ENCODE data around the gene HOXD3. TPM values are rescaled to one million over a fixed set of nuclear protein-coding genes. Genes with fewer than 3 reads are reported as not detected.
A peak's percentile ranks its signal among the peaks of the same experiment; 100 is the strongest.

HOXD3 gene
- total RNA-seq, 2 donors from 2014 or later = 1.2 to 3.9 TPM

DNA sequence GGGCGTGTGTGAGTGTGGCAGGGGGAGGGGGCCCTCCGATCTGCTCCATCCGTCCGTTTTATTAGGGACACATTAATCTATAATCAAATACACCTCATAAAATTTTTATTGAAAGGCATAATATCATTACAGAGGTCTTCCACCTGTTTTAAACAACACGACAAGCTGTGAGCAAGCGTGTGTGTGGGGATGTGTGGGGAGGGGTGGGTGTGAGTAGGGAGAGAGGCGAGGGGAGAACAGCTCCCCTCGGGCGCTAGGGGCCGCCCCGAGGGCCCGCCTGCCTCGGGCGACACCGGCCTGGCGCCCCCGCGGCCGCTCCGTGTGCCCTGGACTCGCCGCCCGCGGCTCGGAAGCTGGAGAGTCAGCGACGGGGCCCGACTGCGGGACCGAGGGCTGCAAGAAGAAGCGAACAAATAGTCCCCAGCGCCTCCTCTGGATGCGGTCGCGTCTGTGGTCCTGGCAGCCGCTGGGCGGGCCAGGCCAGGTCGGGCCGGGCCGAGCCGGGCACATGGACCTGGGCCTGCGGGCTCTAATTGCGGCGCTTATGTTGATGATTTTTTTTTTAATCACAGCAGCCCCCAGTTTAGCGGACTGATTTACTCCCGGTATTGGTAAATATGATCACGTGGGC lies 34.9 kb upstream of the HOXD3 start:
- peak overlapping the region in 1 of 2 donors; percentile 10 for H3K27ac ChIP-seq

GRCh38 chr2:176122683-176123410 lies 34.3 kb upstream of the HOXD3 start, which contains the start of gene HOXD9:
HOXD9 (plus strand) TSS chr2:176122719; CDS start chr2:176122769, 50 bp downstream.
- H3K4me1 ChIP-seq (ENCODE audit: control insufficient read depth in 1 of 2, low read depth in 2 of 2) = peaks cover 7 to 29% of the 10 kb centered on the region in 2 donors
- no peaks in the 10 kb centered on the region for H3K9me3 ChIP-seq
- no peak for ATAC-seq (ENCODE audit: insufficient number of reproducible peaks, low FRiP score, low read depth)
- peaks cover 42% of the 10 kb centered on the region for H3K27me3 ChIP-seq (replicated peaks; ENCODE audit: insufficient read depth)
- no peak for DNase-seq (ENCODE audit: low spot score)
- H3K36me3 ChIP-seq = no peaks in the 10 kb centered on the region
- H3K27ac ChIP-seq = peak within 1 kb of the TSS in 1 of 2 donors; percentile 10
- no peak for TF ChIP-seq CTCF (IDR thresholded peaks at IDR 0.05)
- peak within 1 kb of the TSS; percentile 72 for H3K4me3 ChIP-seq

More for the DNA sequence above, 34.9 kb upstream of the HOXD3 start:
- no peak for ATAC-seq (ENCODE audit: insufficient number of reproducible peaks, low FRiP score, low read depth)
- TF ChIP-seq CTCF (IDR thresholded peaks at IDR 0.05) = no peak
- Histone ChIP-seq H3K4me3 (peak overlapping the region; percentile 72), H3K4me1 (ENCODE audit: control insufficient read depth in 1 of 2, low read depth in 2 of 2) (peaks cover 7 to 22% of the 10 kb centered on the region in 2 donors), H3K27me3 (replicated peaks; ENCODE audit: insufficient read depth) (peaks cover 49% of the 10 kb centered on the region), H3K9me3 (no peaks in the 10 kb centered on the region), H3K36me3 (no peaks in the 10 kb centered on the region)
- no peak for DNase-seq (ENCODE audit: low spot score)

GRCh38 chr2:176123411-176124109 lies 33.5 kb upstream of the HOXD3 start:
- Histone ChIP-seq H3K27ac (no peak overlapping the region), H3K4me1 (ENCODE audit: control insufficient read depth in 1 of 2, low read depth in 2 of 2) (peaks cover 7 to 34% of the 10 kb centered on the region in 2 donors), H3K4me3 (peak overlapping the region; percentile 72), H3K27me3 (replicated peaks; ENCODE audit: insufficient read depth) (peaks cover 35% of the 10 kb centered on the region), H3K9me3 (no peaks in the 10 kb centered on the region), H3K36me3 (no peaks in the 10 kb centered on the region)
- DNase-seq (ENCODE audit: low spot score) (no peak), ATAC-seq (ENCODE audit: insufficient number of reproducible peaks, low FRiP score, low read depth) (no peak)
- TF ChIP-seq CTCF (IDR thresholded peaks at IDR 0.05) = no peak

GRCh38 chr2:176124110-176124946 lies 32.8 kb upstream of the HOXD3 start:
- Histone ChIP-seq H3K4me1 (ENCODE audit: control insufficient read depth in 1 of 2, low read depth in 2 of 2) (peaks cover 7 to 42% of the 10 kb centered on the region in 2 donors), H3K9me3 (no peaks in the 10 kb centered on the region), H3K4me3 (no peak overlapping the region), H3K27me3 (replicated peaks; ENCODE audit: insufficient read depth) (peaks cover 34% of the 10 kb centered on the region), H3K27ac (no peak overlapping the region), H3K36me3 (no peaks in the 10 kb centered on the region)
- DNase-seq (ENCODE audit: low spot score) (no peak), ATAC-seq (ENCODE audit: insufficient number of reproducible peaks, low FRiP score, low read depth) (no peak)
- TF ChIP-seq CTCF (IDR thresholded peaks at IDR 0.05) = no peak
